ENCODE measurements around the gene LRRC26. TPM values are rescaled to one million over a fixed set of nuclear protein-coding genes. Genes with fewer than 3 reads are reported as not detected.

Gene LRRC26
- total RNA-seq, 2 donors from 2014 or later, result not detected

DNA sequence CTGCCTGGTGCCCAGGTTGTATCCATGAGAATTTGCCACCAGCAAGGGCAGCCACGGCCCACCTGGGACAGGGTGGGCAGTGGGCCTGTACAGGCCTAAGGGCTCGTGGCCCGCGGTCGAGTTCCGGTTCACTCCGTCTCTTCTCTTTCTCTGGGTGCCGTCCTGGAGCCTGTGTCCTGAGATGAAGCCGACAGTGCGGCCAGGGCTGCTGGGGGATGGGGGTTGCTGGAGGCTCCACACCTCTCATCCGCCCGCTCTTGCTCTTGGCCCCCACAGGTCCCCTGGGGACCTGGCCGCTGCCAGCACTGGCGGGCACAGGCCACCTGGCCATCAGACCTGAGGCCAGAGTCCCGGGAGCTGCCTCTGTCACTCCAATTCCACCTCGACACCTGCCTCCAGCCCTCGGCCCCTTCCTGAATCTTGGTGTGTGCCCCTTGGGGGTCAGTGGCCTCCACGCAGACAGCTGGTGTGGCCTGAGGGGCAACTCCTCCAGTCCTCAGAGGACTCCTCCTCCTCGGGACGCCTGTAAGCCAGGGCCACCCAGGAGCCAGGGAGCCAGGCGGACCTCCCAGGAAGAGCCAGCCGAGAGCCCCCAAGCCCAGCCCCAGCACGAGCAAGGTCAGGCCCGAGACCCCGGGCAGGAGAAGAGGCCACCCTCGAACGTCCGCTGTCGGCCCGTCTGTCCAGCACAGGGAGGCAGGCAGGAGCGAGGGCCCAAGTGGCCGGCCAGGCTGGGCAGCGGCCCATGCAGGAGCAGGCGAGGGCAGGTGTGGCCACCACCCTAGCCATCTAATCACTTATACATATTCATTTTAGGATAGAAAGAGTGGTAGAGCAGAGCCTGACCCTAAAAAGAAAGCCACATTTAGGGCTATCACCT, 5.2 kb downstream of the LRRC26 start:
- ATAC-seq (no peak), DNase-seq (ENCODE audit: low spot score) (no peak)
- Mint-ChIP-seq H3K4me3 (no peak overlapping the region), H3K27ac (no peak overlapping the region), H3K4me1 (ENCODE audit: low read depth in 2 of 2) (no peaks in the 10 kb centered on the region), H3K36me3 (no peaks in the 10 kb centered on the region), H3K27me3 (peaks cover 9 to 10% of the 10 kb centered on the region in 2 donors), H3K9me3 (no peaks in the 10 kb centered on the region)

- H3K27me3 Mint-ChIP-seq, result peaks cover 16 to 17% of the 10 kb centered on the region in 2 donors
- H3K4me1 Mint-ChIP-seq (ENCODE audit: low read depth in 2 of 2), result peaks cover 0 to 5% of the 10 kb centered on the region in 2 donors
- no peak overlapping the region for H3K27ac Mint-ChIP-seq
- no peak for ATAC-seq
- H3K9me3 Mint-ChIP-seq, result no peaks in the 10 kb centered on the region
- no peak overlapping the region for H3K4me3 Mint-ChIP-seq
- no peaks in the 10 kb centered on the region for H3K36me3 Mint-ChIP-seq
- no peak for DNase-seq (ENCODE audit: low spot score)
Observed at GRCh38 chr9:137163805-137164204, 6.0 kb downstream of the LRRC26 start.

GRCh38 chr9:137163365-137163715, 6.5 kb downstream of the LRRC26 start:
- ATAC-seq (no peak), DNase-seq (ENCODE audit: low spot score) (no peak)
- Mint-ChIP-seq H3K27me3 (peaks cover 16 to 19% of the 10 kb centered on the region in 2 donors), H3K4me3 (no peak overlapping the region), H3K4me1 (ENCODE audit: low read depth in 2 of 2) (peaks cover 0 to 6% of the 10 kb centered on the region in 2 donors), H3K27ac (no peak overlapping the region), H3K9me3 (no peaks in the 10 kb centered on the region), H3K36me3 (no peaks in the 10 kb centered on the region)

- no peaks in the 10 kb centered on the region for H3K36me3 Mint-ChIP-seq
- peaks cover 21 to 25% of the 10 kb centered on the region in 2 donors for H3K27me3 Mint-ChIP-seq
- no peak for ATAC-seq
- H3K4me1 Mint-ChIP-seq (ENCODE audit: low read depth in 2 of 2), result peaks cover 0 to 10% of the 10 kb centered on the region in 2 donors
- H3K9me3 Mint-ChIP-seq, result no peaks in the 10 kb centered on the region
- H3K4me3 Mint-ChIP-seq, result no peak overlapping the region
- no peak overlapping the region for H3K27ac Mint-ChIP-seq
- DNase-seq (ENCODE audit: low spot score), result no peak
Observed at GRCh38 chr9:137162505-137163364, 7.1 kb downstream of the LRRC26 start.

DNA sequence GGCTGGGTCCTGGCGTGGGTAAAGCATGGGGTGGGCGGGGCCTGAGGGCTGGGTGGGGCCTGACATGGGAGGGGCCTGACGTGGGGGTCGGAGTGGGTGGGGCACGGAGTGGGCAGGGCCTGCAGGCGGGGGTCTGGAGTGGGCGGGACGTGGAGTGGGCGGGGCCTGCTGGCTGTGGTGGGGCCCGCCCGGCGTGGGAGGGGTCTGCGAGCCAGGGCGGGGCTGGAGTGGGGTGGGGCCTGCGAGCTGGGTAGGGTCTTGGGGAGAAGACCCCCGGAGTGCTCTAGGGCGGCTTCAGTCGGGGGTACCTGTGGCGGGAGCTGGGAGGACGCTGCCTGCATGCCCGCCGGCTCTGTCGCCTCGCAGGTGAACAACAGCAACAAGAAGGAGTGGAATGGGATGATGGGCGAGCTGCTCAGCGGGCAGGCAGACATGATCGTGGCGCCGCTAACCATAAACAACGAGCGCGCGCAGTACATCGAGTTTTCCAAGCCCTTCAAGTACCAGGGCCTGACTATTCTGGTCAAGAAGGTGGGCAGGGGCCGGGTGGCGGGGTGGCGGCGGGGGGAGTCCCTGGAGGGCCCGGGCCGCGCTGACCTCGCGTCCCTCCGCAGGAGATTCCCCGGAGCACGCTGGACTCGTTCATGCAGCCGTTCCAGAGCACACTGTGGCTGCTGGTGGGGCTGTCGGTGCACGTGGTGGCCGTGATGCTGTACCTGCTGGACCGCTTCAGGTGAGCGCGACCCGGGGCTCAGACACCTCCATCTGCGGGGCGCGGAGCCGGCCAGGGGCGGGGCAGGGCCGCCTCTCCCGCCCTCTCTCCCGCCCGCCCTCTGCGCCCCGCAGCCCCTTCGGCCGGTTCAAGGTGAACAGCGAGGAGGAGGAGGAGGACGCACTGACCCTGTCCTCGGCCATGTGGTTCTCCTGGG, 8.0 kb downstream of the LRRC26 start:
- DNase-seq (ENCODE audit: low spot score), result no peak
- Mint-ChIP-seq H3K27ac (no peak overlapping the region), H3K4me3 (no peak overlapping the region), H3K4me1 (ENCODE audit: low read depth in 2 of 2) (peaks cover 0 to 15% of the 10 kb centered on the region in 2 donors), H3K36me3 (no peaks in the 10 kb centered on the region), H3K27me3 (peaks cover 21 to 25% of the 10 kb centered on the region in 2 donors), H3K9me3 (no peaks in the 10 kb centered on the region)
- no peak for ATAC-seq

- no peak for DNase-seq (ENCODE audit: low spot score)
- no peak for ATAC-seq
- Mint-ChIP-seq H3K27ac (no peak overlapping the region), H3K9me3 (no peaks in the 10 kb centered on the region), H3K27me3 (peaks cover 18 to 19% of the 10 kb centered on the region in 2 donors), H3K36me3 (no peaks in the 10 kb centered on the region), H3K4me3 (no peak overlapping the region), H3K4me1 (ENCODE audit: low read depth in 2 of 2) (peaks cover 0 to 15% of the 10 kb centered on the region in 2 donors)
Observed at GRCh38 chr9:137160716-137161557, 8.9 kb downstream of the LRRC26 start.

- ATAC-seq, result no peak
- DNase-seq (ENCODE audit: low spot score), result no peak
- Mint-ChIP-seq H3K4me1 (ENCODE audit: low read depth in 2 of 2) (peaks cover 0 to 15% of the 10 kb centered on the region in 2 donors), H3K4me3 (no peak overlapping the region), H3K27ac (no peak overlapping the region), H3K9me3 (no peaks in the 10 kb centered on the region), H3K36me3 (no peaks in the 10 kb centered on the region), H3K27me3 (peaks cover 19% of the 10 kb centered on the region in 2 donors)
Observed at GRCh38 chr9:137160054-137160425, 9.8 kb downstream of the LRRC26 start.

DNA sequence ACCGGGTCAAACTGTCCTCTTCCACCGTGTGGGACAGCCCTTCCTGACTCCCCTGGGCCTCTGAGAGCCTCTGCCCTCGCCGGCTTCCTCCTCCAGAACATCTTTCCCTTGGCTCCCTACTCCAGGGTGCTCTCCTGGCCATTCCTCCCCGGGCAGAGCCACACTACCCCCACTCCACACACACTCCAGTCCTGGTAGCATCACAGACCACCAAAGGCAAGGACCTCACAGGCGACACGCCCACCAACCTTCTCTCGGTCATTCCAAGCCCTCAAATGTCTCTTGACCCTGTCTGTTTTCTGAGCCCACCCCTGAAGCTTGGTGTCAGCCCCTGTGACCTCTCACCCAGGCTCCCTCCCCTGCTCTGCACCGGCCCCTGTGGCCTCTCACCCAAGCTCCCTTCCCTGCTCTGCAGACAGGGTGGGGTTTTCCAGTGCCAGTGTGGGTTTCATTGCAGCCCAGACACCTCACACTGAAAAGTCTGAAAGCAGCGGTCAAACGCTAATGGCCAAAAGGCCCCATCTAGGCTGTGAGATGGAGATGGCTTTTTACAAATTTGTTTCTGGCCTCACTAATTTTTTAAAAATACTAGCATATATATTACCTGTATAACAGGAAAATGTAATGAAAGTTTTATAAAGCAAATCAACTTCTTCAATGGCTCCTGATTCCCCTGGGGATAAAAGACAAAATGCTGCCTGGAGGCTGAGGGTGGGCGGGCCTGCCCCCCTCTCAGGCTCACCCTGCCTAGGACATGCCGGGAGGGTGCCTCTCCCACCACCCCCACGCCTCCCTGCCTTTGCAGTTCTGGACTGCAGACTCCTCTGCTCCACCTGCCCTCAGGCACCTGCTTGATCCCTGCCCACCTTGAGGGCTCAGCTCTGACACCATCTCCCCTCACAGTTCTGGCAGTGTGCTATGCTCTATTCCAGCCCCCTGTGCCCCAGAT, 10.5 kb downstream of the LRRC26 start:
- DNase-seq (ENCODE audit: low spot score), result no peak
- no peak for ATAC-seq
- H3K36me3 Mint-ChIP-seq, result no peaks in the 10 kb centered on the region
- no peak overlapping the region for H3K27ac Mint-ChIP-seq
- no peaks in the 10 kb centered on the region for H3K9me3 Mint-ChIP-seq
- peaks cover 19% of the 10 kb centered on the region in 2 donors for H3K27me3 Mint-ChIP-seq
- H3K4me1 Mint-ChIP-seq (ENCODE audit: low read depth in 2 of 2), result peaks cover 0 to 15% of the 10 kb centered on the region in 2 donors
- no peak overlapping the region for H3K4me3 Mint-ChIP-seq

DNA sequence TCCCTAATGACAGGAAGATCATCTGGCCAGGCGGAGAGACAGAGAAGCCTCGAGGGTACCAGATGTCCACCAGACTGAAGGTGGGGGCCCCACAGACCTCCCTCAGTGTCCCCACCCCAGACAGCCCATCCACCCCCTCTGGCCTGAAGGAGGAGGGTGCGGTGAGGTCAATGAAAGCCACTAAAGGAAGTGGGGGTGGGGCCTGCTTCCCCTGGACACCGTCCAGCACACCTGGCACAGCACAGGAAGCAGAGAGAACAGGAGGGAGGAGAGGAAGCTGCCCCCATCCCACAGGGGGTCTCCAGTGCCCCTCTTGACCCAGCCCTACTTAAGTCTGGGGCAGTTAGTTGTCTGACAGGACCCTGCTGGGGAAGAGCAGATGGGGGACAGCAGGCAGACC, 11.2 kb downstream of the LRRC26 start:
- H3K27me3 Mint-ChIP-seq, result peaks cover 19% of the 10 kb centered on the region in 2 donors
- H3K4me3 Mint-ChIP-seq, result no peak overlapping the region
- ATAC-seq, result no peak
- H3K36me3 Mint-ChIP-seq, result no peaks in the 10 kb centered on the region
- no peak overlapping the region for H3K27ac Mint-ChIP-seq
- H3K9me3 Mint-ChIP-seq, result no peaks in the 10 kb centered on the region
- no peak for DNase-seq (ENCODE audit: low spot score)
- peaks cover 0 to 15% of the 10 kb centered on the region in 2 donors for H3K4me1 Mint-ChIP-seq (ENCODE audit: low read depth in 2 of 2)

GRCh38 chr9:137157618-137158415, 12.0 kb downstream of the LRRC26 start:
- Mint-ChIP-seq H3K4me1 (ENCODE audit: low read depth in 2 of 2) (peaks cover 0 to 15% of the 10 kb centered on the region in 2 donors), H3K9me3 (no peaks in the 10 kb centered on the region), H3K27ac (no peak overlapping the region), H3K4me3 (no peak overlapping the region), H3K36me3 (no peaks in the 10 kb centered on the region), H3K27me3 (peaks cover 17 to 19% of the 10 kb centered on the region in 2 donors)
- no peak for DNase-seq (ENCODE audit: low spot score)
- ATAC-seq, result no peak

All from natural killer cell treated with Interleukin-12 subunit alpha and Interleukin-12 subunit beta and Interleukin-15 and Interleukin-18, amount 100 ng/mL, for 72 hours (primary cell).